Sciatic nerve (tissue), 2 donors: ENCODE data around the gene CMSS1. TPM values are rescaled to one million over a fixed set of nuclear protein-coding genes. Genes with fewer than 3 reads are reported as not detected.

Experiments used
- ATAC-seq: fragments of 200-7000 bp; cut with Tn5 transposase; one replicate; pipeline ENCODE4 v1.9.1; 2020; ENCODE audit warnings: mild to moderate bottlenecking, moderate library complexity
- DNase-seq: peaks from one replicate; pipeline ENCODE4 v3.0.0-alpha.2; 2020; ENCODE audit warnings: low spot score
- intact Hi-C: fragments of 100-400 bp; cut with DNase I; formaldehyde crosslinking; loops from one replicate; pipeline ENCODE4 v1.14.2; 2022
- total RNA-seq: library from RNA; stranded (reverse); fragmentation: NEBNext Ultra II Directional; extraction: Animal tissue kit (Norgen Biotek cat#: 25700); gene quantifications from one replicate; pipeline ENCODE4 v1.2.1, GENCODE V29; 2021
- donor health status: DM: no; HTN: no; CAD: no.
- donor health status: DM: no; HTN: no; CAD: no.

The CMSS1 gene
- total RNA-seq, 1 donor from 2014 or later, result 26.7 TPM

GRCh38 chr3:99891610-99892285 lies 74.1 kb downstream of the CMSS1 start:
- intact Hi-C loops, result no loop called here
- DNase-seq, result no peak
- ATAC-seq, result no peak

- intact Hi-C loops, result no loop called here
- no peak for DNase-seq
- ATAC-seq, result no peak
Measured at GRCh38 chr3:99892332-99892731, 74.7 kb downstream of the CMSS1 start.

- no peak for ATAC-seq
- no peak for DNase-seq
- intact Hi-C loops, result no loop called here
Measured at GRCh38 chr3:99895131-99895696, 77.6 kb downstream of the CMSS1 start.

GRCh38 chr3:99895703-99896441 lies 78.2 kb downstream of the CMSS1 start:
- intact Hi-C loops, result no loop called here
- ATAC-seq (peak; percentile 59), DNase-seq (no peak)

- DNase-seq, result no peak
- no peak for ATAC-seq
- intact Hi-C loops, result no loop called here
Measured at GRCh38 chr3:99896482-99896881, 78.8 kb downstream of the CMSS1 start.

GRCh38 chr3:99899603-99900002 lies 81.9 kb downstream of the CMSS1 start:
- intact Hi-C loops, result no loop called here
- DNase-seq (no peak), ATAC-seq (no peak)

GRCh38 chr3:99900248-99900647 lies 82.6 kb downstream of the CMSS1 start:
- no peak for DNase-seq
- intact Hi-C loops, result no loop called here
- ATAC-seq, result no peak

GRCh38 chr3:99901200-99901926 lies 83.7 kb downstream of the CMSS1 start:
- peak; percentile 67 for ATAC-seq
- intact Hi-C loops, result no loop called here
- no peak for DNase-seq

GRCh38 chr3:99902091-99902490 lies 84.4 kb downstream of the CMSS1 start:
- intact Hi-C loops, result no loop called here
- ATAC-seq (no peak), DNase-seq (no peak)

GRCh38 chr3:99903869-99904268 lies 86.2 kb downstream of the CMSS1 start:
- intact Hi-C loops, result no loop called here
- DNase-seq, result no peak

GRCh38 chr3:99907959-99908544 lies 90.4 kb downstream of the CMSS1 start:
- ATAC-seq (no peak), DNase-seq (no peak)
- intact Hi-C loops, result no loop called here

More at GRCh38 chr3:99903869-99904268, 86.2 kb downstream of the CMSS1 start:
- ATAC-seq, result no peak

- intact Hi-C loops, result no loop called here
- no peak for DNase-seq
- no peak for ATAC-seq
Measured at GRCh38 chr3:99909714-99910495, 92.2 kb downstream of the CMSS1 start.

GRCh38 chr3:99910752-99911290 lies 93.2 kb downstream of the CMSS1 start:
- DNase-seq (no peak), ATAC-seq (no peak)
- intact Hi-C loops, result no loop called here

GRCh38 chr3:99911433-99911832 lies 93.8 kb downstream of the CMSS1 start:
- no peak for ATAC-seq
- intact Hi-C loops, result no loop called here
- DNase-seq, result no peak

GRCh38 chr3:99915906-99916432 lies 98.3 kb downstream of the CMSS1 start:
- ATAC-seq (no peak), DNase-seq (no peak)
- intact Hi-C loops, result no loop called here

GRCh38 chr3:99918715-99919114 lies 101.1 kb downstream of the CMSS1 start:
- no peak for ATAC-seq
- DNase-seq, result no peak
- intact Hi-C loops, result no loop called here

- intact Hi-C loops, result no loop called here
- no peak for ATAC-seq
- DNase-seq, result no peak
Measured at GRCh38 chr3:99919694-99920093, 102.0 kb downstream of the CMSS1 start.
